Endothelial cell of umbilical vein (primary cell): ENCODE results near the gene SCN10A. TPM values are rescaled to one million over a fixed set of nuclear protein-coding genes. Genes with fewer than 3 reads are reported as not detected.

Experiments
- BruUV-seq: library from RNA; stranded (reverse); fragments of 400-500 nt; replicated peaks from 2 replicates; lab custom pipeline; 2021; lab: Mats Ljungman, UMichigan
- CTCF ChIA-PET: fragments of 300-600, 350-600 bp; sonication (Branson Sonifier 250); formaldehyde crosslinking; loops from one replicate; lab custom pipeline; 2021; ENCODE audit warnings: antibody characterized with exemption, inconsistent platforms; lab: Charles Lee
- POLR2A ChIA-PET: fragments of 300-600, 350-600 bp; sonication (Branson Sonifier 250); formaldehyde crosslinking; loops from one replicate; lab custom pipeline; 2021; ENCODE audit warnings: antibody characterized with exemption, inconsistent platforms; lab: Charles Lee
- DNase-seq: peaks from one replicate; pipeline ENCODE4 v3.0.0-alpha.2; 2011; ENCODE audit warnings: low read depth, low spot score
- FAIRE-seq: peaks from 2 replicates; lab custom pipeline; 2011; peaks lifted over from hg19 to GRCh38; lab: Jason Lieb, UNC
- H2AFZ ChIP-seq: 2 replicates; pipeline ENCODE4 v1.6.0; 2012; ENCODE audit warnings: low read depth, low read length, control low read depth, inconsistent platforms
- H3K27ac ChIP-seq: 2 replicates; pipeline ENCODE4 v1.5.1; 2011; ENCODE audit warnings: low read depth, mild to moderate bottlenecking, control low read depth, low read length, moderate library complexity; ENCODE audit not compliant: insufficient read depth
- H3K27me3 ChIP-seq, 2 experiments: 2 replicates each; pipeline versions ENCODE4 v1.6.0 to v1.6.1; 2011; ENCODE audit warnings: low read length in 2 of 2, mixed read lengths in 1 of 2; ENCODE audit not compliant: control insufficient read depth in 2 of 2, insufficient read depth in 2 of 2
- H3K36me3 ChIP-seq, 2 experiments: 2 replicates in 1 of 2; 3 replicates in 1 of 2; pipeline ENCODE4 v1.5.1; 2011; ENCODE audit warnings: low read length in 2 of 2, mild to moderate bottlenecking in 1 of 2, moderate library complexity in 1 of 2; ENCODE audit not compliant: control insufficient read depth in 2 of 2, insufficient read depth in 2 of 2; ENCODE audit errors: extremely low read depth in 1 of 2
- H3K4me1 ChIP-seq: 3 replicates; pipeline ENCODE4 v1.5.1; 2011; ENCODE audit warnings: mild to moderate bottlenecking, low read length; ENCODE audit not compliant: control insufficient read depth, insufficient read depth; ENCODE audit errors: extremely low read depth
- H3K4me2 ChIP-seq: 2 replicates; pipeline ENCODE4 v1.6.1; 2011; ENCODE audit warnings: low read length, control low read depth, mixed read lengths; ENCODE audit not compliant: insufficient read depth
- H3K4me3 ChIP-seq, 3 experiments: fragments of 200-600 bp in 1 of 3; sonication (generic), shearing (Covaris generic) in 1 of 3; replicated peaks in 1 of 3; 2 replicates each; pipeline ENCODE4 v1.5.1; 2011 to 2016; ENCODE audit warnings: control low read depth in 3 of 3, low read length in 3 of 3, mild to moderate bottlenecking in 2 of 3, inconsistent platforms in 1 of 3, low read depth in 1 of 3, moderate library complexity in 1 of 3; ENCODE audit not compliant: insufficient read depth in 1 of 3
- H3K79me2 ChIP-seq: 2 replicates; pipeline ENCODE4 v1.6.0; 2012; ENCODE audit warnings: low read length, inconsistent platforms; ENCODE audit not compliant: control insufficient read depth, insufficient read depth
- H3K9ac ChIP-seq: replicated peaks from 2 replicates; pipeline ENCODE3; 2011; ENCODE audit warnings: low read length, control low read depth; ENCODE audit not compliant: insufficient read depth; ENCODE audit errors: extremely low read depth
- H3K9me1 ChIP-seq: replicated peaks from 3 replicates; pipeline ENCODE4 v1.6.0; 2011; ENCODE audit warnings: mild to moderate bottlenecking, low read length; ENCODE audit not compliant: control insufficient read depth, insufficient read depth; ENCODE audit errors: extremely low read depth
- H3K9me3 ChIP-seq: replicated peaks from 2 replicates; pipeline ENCODE4 v1.5.1; 2012; ENCODE audit warnings: low read length, inconsistent platforms; ENCODE audit not compliant: control insufficient read depth, insufficient read depth
- H4K20me1 ChIP-seq: replicated peaks from 2 replicates; pipeline ENCODE3; 2011; ENCODE audit warnings: mild to moderate bottlenecking, low read length; ENCODE audit not compliant: control insufficient read depth, insufficient read depth; ENCODE audit errors: extremely low read depth
- CTCF ChIP-seq, 2 donors: IDR thresholded peaks; 1 replicate in 1 of 2; 2 replicates in 1 of 2; pipeline ENCODE4 v1.5.1; 2011; ENCODE audit warnings: low read length in 2 of 2, mild to moderate bottlenecking in 2 of 2, moderate library complexity in 2 of 2, control low read depth in 1 of 2, inconsistent platforms in 1 of 2, low read depth in 1 of 2; ENCODE audit not compliant: insufficient read depth in 1 of 2; ENCODE audit errors: extremely low read depth in 1 of 2
- EZH2 ChIP-seq: IDR thresholded peaks from 2 replicates; pipeline ENCODE4 v1.6.1; 2012; ENCODE audit warnings: borderline replicate concordance, low read depth, mild to moderate bottlenecking, moderate library complexity, low read length, inconsistent platforms; ENCODE audit not compliant: severe bottlenecking
- GATA2 ChIP-seq: IDR thresholded peaks from 2 replicates; pipeline ENCODE4 v1.7.0; 2011; ENCODE audit warnings: low read depth, mild to moderate bottlenecking, moderate library complexity, mixed read lengths, low read length; ENCODE audit not compliant: insufficient read length, insufficient read depth
- MAX ChIP-seq: IDR thresholded peaks from 2 replicates; pipeline ENCODE4 v1.6.1; 2011; ENCODE audit not compliant: insufficient read depth, insufficient read length
- POLR2A ChIP-seq: IDR thresholded peaks from 2 replicates; pipeline ENCODE4 v1.6.1; 2012; ENCODE audit warnings: low read depth, mild to moderate bottlenecking, control low read depth, low read length
- dilution Hi-C: fragments of 300-500 bp; cut with MboI; formaldehyde crosslinking; loops from one replicate; pipeline ENCODE4 v1.15.0; 2019; ENCODE audit warnings: low sequenced_read_pairs; ENCODE audit not compliant: extremely low pct_ligation_motif_present
- intact Hi-C: fragments of 100-400 bp; cut with micrococcal nuclease; formaldehyde crosslinking; loops from one replicate; pipeline ENCODE4 v1.10.0; 2022
- polyA plus RNA-seq, 4 experiments: library from polyadenylated mRNA; depleted of rRNA in 3 of 4; stranded (reverse) in 3 of 4; unstranded in 1 of 4; fragments of >200 nt; gene quantifications; 2 replicates each; pipeline versions ENCODE4 v1.2.1 to v1.2.3, GENCODE V29; 2011 to 2012; ENCODE audit warnings: missing spikeins in 1 of 4
- total RNA-seq: library from RNA; stranded (reverse); gene quantifications from 2 replicates; pipeline ENCODE4 v1.2.3, GENCODE V29; 2021

SCN10A gene
- total and polyA plus RNA-seq, 2 donors (not counting 3 experiments of a cell fraction or from before 2014, with no cell fraction given): 0.07 TPM; not detected in 1

GRCh38 chr3:38662544-38662943, 153.5 kb downstream of the SCN10A start:
- Histone ChIP-seq H3K27me3 (peaks cover 16 to 19% of the 10 kb centered on the region in 2 experiments), H3K4me3 (no peak overlapping the region), H3K4me1 (no peaks in the 10 kb centered on the region), H3K9me1 (no peaks in the 10 kb centered on the region), H3K27ac (no peak overlapping the region), H2AFZ (peak overlapping the region; percentile 60), H3K79me2 (no peaks in the 10 kb centered on the region), H4K20me1 (no peaks in the 10 kb centered on the region), H3K4me2 (peak overlapping the region; percentile 12), H3K9ac (no peak overlapping the region), H3K9me3 (no peaks in the 10 kb centered on the region), H3K36me3 (no peaks in the 10 kb centered on the region)
- no TSS peak for BruUV-seq
- ChIA-PET POLR2A (interaction anchor here (0.6 kb wide), 1 partner anchor 166 kb away, joined by 15 read pairs; no protein-coding TSS in a partner anchor), CTCF (interaction anchor here (0.6 to 14.0 kb wide), 28 partner anchors 9 to 688 kb away, joined by 3 to 455 read pairs (median 4); partner anchors contain the start of genes EXOG and XYLB)
- TF ChIP-seq MAX: no peak
- no peak for TF ChIP-seq GATA2
- no peak for TF ChIP-seq EZH2
- no peak for TF ChIP-seq POLR2A
- peak; percentile 41 to 52 for TF ChIP-seq CTCF (IDR thresholded peaks at IDR 0.05; ENCODE audit: extremely low read depth in 1 of 2, insufficient read depth in 1 of 2, low read depth in 1 of 2, low read length in 2 of 2)
- dilution Hi-C loops (no loop called here), intact Hi-C loops (loop anchor here (1.0 kb wide), 3 partner anchors 141 to 182 kb away; partner anchors contain the start of gene EXOG)
- DNase-seq (peak; percentile 58), FAIRE-seq (peak; percentile 87)
